Peyer's patch (tissue), 4 donors: ENCODE measurements around the gene DST. TPM values are rescaled to one million over a fixed set of nuclear protein-coding genes. Genes with fewer than 3 reads are reported as not detected.

Experiments
- DNase-seq, 3 donors: peaks; one replicate each; pipeline ENCODE4 v3.0.0-alpha.2; 2017 to 2019
- H3K27ac ChIP-seq, 4 donors: fragments of 200-600 bp; sonication (generic); one replicate each; pipeline ENCODE4 v1.5.1; 2016 to 2019
- H3K27me3 ChIP-seq, 2 donors: fragments of 200-600 bp; sonication (generic); one replicate each; pipeline ENCODE4 v1.5.1; 2019
- H3K36me3 ChIP-seq, 3 donors: fragments of 200-600 bp; sonication (generic); one replicate each; pipeline ENCODE4 v1.5.1; 2016 to 2019
- H3K4me1 ChIP-seq, 4 donors: fragments of 200-600 bp; sonication (generic); one replicate each; pipeline ENCODE4 v1.5.1; 2016 to 2019
- H3K4me3 ChIP-seq, 4 donors: fragments of 200-600 bp; sonication (generic); 1 replicate in 3 of 4; 2 replicates in 1 of 4; pipeline ENCODE4 v1.5.1; 2016 to 2019; ENCODE audit warnings: mild to moderate bottlenecking in 1 of 4
- H3K9me3 ChIP-seq, 4 donors: fragments of 200-600 bp; sonication (generic); one replicate each; pipeline ENCODE4 v1.5.1; 2016 to 2019; ENCODE audit warnings: mild to moderate bottlenecking in 1 of 4
- POLR2A ChIP-seq, 2 donors: fragments of 450-650 bp; IDR thresholded peaks; one replicate each; pipeline ENCODE4 v1.5.1; 2017; ENCODE audit warnings: antibody characterized with exemption in 2 of 2, mild to moderate bottlenecking in 2 of 2, moderate library complexity in 2 of 2
- total RNA-seq, 4 donors: library from RNA; depleted of rRNA; stranded (reverse); fragments of >200 nt; gene quantifications; one replicate each; pipeline ENCODE4 v1.1.0, GENCODE V29; 2016
- TF ChIP-seq, protein P1 (sequence below), 6 experiments: fragments of 450-650 bp in 4 of 6; fragments of 200-600 bp in 2 of 6; sonication (generic) in 1 of 6; IDR thresholded peaks; one replicate each; pipeline ENCODE4 v1.5.1; 2017 to 2019; ENCODE audit warnings: antibody characterized with exemption in 6 of 6, mild to moderate bottlenecking in 3 of 6, moderate library complexity in 1 of 6

Gene DST
- total RNA-seq, 4 donors from 2014 or later = 243 to 320 (median 285) TPM

DNA sequence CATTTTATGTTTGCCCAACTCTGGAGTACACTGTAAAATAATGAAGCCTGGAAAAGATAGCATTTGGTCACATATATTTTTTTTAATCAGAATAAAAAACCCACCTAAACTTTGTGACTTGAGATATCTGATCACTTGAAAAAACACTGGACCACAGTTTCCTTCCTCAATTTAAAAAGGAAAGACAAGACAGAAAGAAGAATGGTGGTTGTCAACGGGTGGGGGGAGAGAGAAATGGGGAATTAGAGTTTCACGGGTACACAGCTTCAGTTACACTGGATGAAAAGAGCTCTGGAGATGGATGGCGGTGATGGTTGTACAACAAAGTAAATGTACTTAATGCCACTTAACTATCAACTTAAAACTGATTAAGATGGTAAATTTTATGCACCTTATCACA is 14.7 kb upstream of the DST start:
- Histone ChIP-seq H3K27me3 (no peaks in the 10 kb centered on the region), H3K36me3 (no peaks in the 10 kb centered on the region), H3K27ac (no peak overlapping the region), H3K4me3 (no peak overlapping the region), H3K4me1 (peaks cover 0 to 15% (median 0%) of the 10 kb centered on the region in 4 donors), H3K9me3 (no peaks in the 10 kb centered on the region)
- no peak for DNase-seq
- TF ChIP-seq, protein P1, sequence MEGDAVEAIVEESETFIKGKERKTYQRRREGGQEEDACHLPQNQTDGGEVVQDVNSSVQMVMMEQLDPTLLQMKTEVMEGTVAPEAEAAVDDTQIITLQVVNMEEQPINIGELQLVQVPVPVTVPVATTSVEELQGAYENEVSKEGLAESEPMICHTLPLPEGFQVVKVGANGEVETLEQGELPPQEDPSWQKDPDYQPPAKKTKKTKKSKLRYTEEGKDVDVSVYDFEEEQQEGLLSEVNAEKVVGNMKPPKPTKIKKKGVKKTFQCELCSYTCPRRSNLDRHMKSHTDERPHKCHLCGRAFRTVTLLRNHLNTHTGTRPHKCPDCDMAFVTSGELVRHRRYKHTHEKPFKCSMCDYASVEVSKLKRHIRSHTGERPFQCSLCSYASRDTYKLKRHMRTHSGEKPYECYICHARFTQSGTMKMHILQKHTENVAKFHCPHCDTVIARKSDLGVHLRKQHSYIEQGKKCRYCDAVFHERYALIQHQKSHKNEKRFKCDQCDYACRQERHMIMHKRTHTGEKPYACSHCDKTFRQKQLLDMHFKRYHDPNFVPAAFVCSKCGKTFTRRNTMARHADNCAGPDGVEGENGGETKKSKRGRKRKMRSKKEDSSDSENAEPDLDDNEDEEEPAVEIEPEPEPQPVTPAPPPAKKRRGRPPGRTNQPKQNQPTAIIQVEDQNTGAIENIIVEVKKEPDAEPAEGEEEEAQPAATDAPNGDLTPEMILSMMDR (IDR thresholded peaks at IDR 0.05) = no peak
- no peak for TF ChIP-seq POLR2A (IDR thresholded peaks at IDR 0.05)

DNA sequence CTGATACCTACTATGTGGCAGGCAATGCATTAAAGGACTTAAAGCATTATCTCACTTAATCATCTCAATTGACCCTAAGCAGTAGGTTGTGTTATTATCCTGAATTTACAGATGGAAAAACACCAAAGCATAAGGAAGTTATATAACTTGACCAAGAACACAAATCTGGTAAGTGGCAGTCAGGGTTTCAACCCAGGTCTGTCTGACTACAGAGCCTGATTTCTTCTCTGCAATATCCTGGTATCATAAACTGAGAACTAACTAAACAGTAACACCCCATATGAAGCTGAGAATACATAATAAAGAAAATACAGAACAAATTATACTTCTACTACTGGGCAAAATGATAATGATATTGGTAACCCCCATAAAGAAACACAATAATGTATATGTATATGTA is 13.8 kb upstream of the DST start:
- H3K36me3 ChIP-seq = no peaks in the 10 kb centered on the region
- TF ChIP-seq, protein P1 (IDR thresholded peaks at IDR 0.05) = no peak
- TF ChIP-seq POLR2A (IDR thresholded peaks at IDR 0.05) = no peak
- no peak overlapping the region for H3K4me3 ChIP-seq
- H3K27me3 ChIP-seq = no peaks in the 10 kb centered on the region
- peaks cover 0 to 15% (median 0%) of the 10 kb centered on the region in 4 donors for H3K4me1 ChIP-seq
- no peak for DNase-seq
- H3K9me3 ChIP-seq = no peaks in the 10 kb centered on the region
- H3K27ac ChIP-seq = peak overlapping the region in 1 of 4 donors; percentile 9

DNA sequence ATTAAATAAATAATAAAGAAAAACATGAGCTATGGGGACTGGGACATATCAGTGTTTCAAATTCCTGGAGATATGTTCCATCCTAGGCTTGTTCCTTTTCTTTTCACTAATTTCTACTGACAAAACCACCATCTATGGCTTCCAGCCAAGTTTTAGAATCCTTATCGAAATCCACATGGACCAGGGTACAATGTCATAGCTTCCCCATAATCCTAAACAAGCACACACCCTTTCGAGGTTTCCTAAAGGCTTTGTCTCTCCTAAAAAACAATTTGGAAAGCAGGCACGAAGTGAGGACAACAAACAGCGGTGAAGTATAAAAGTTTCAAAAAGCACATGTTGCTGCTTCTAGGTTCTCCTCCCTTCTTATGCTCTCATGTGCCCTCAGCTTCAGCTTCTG is 13.3 kb upstream of the DST start:
- H3K27ac ChIP-seq = no peak overlapping the region
- H3K9me3 ChIP-seq = no peaks in the 10 kb centered on the region
- no peak overlapping the region for H3K4me3 ChIP-seq
- peaks cover 0 to 15% (median 0%) of the 10 kb centered on the region in 4 donors for H3K4me1 ChIP-seq
- H3K27me3 ChIP-seq = no peaks in the 10 kb centered on the region
- H3K36me3 ChIP-seq = no peaks in the 10 kb centered on the region
- DNase-seq = no peak
- no peak for TF ChIP-seq POLR2A (IDR thresholded peaks at IDR 0.05)
- TF ChIP-seq, protein P1 (IDR thresholded peaks at IDR 0.05) = no peak

DNA sequence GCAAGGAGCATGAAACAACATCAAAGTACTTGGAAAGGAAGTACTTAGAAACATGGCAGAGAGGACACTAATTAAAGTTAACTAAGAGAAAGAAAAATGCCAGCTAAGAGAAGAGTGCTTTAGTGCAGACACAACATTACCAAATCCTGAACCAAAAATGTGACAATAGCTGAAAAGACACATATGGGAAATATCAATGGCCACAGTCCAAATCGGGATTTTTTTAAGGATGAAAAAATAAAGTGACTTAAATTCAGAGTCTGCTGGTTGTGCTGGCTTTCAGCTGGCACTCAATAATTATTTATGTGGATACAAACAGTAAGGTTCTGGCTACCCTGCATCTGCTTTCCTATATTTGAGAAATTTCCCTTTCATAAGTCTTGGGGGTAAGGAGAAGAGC is 12.6 kb upstream of the DST start:
- H3K4me1 ChIP-seq = peaks cover 0 to 18% (median 0%) of the 10 kb centered on the region in 4 donors
- H3K27me3 ChIP-seq = no peaks in the 10 kb centered on the region
- TF ChIP-seq, protein P1 (IDR thresholded peaks at IDR 0.05) = no peak
- TF ChIP-seq POLR2A (IDR thresholded peaks at IDR 0.05) = no peak
- no peak overlapping the region for H3K27ac ChIP-seq
- H3K36me3 ChIP-seq = no peaks in the 10 kb centered on the region
- no peaks in the 10 kb centered on the region for H3K9me3 ChIP-seq
- no peak overlapping the region for H3K4me3 ChIP-seq
- no peak for DNase-seq

DNA sequence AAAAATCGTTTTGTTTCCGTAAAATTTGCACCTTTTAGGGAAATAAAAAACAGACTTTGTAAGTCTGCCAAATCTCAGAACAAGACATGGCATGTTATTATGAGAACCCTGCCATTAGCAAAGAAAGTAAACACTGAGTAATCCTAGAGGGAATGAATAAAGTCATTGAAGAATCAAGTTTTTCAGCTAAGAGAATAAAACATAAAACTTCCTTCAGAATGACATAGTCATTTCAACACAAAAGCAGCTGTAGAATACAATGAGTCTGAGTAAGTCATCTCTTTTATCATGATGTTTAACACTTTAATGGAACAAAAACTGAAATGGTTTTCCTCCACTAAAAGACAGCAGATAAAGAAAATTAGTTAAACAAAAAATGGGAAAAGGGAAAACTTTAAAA is 10.3 kb upstream of the DST start:
- H3K27ac ChIP-seq = no peak overlapping the region
- H3K36me3 ChIP-seq = peaks cover 0 to 2% (median 0%) of the 10 kb centered on the region in 3 donors
- no peaks in the 10 kb centered on the region for H3K9me3 ChIP-seq
- no peak for DNase-seq
- TF ChIP-seq, protein P1 (IDR thresholded peaks at IDR 0.05) = no peak
- no peak for TF ChIP-seq POLR2A (IDR thresholded peaks at IDR 0.05)
- H3K27me3 ChIP-seq = no peaks in the 10 kb centered on the region
- H3K4me3 ChIP-seq = no peak overlapping the region
- H3K4me1 ChIP-seq = peaks cover 0 to 28% (median 0%) of the 10 kb centered on the region in 4 donors

DNA sequence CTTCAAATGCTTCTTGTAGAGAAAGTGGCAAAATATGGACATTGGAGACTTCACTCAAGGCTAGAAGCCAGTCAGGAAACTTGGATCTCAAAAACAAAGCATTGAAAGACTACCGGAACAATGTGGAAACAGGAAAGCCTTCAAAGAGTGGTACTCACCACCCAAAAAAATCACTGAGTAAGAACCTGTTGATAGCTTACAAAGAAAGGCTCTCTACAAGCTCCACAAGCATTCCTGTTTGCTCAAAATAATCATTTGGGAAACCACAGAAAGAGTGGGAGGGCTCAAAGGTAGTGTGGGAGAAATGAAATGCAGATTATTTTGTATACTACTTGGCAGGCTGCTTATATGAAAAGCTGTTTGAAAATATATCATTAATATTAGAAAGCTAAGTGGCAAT is 9.5 kb upstream of the DST start:
- H3K36me3 ChIP-seq = peaks cover 0 to 8% (median 0%) of the 10 kb centered on the region in 3 donors
- no peak overlapping the region for H3K27ac ChIP-seq
- no peak for DNase-seq
- peaks cover 0 to 28% (median 0%) of the 10 kb centered on the region in 4 donors for H3K4me1 ChIP-seq
- no peaks in the 10 kb centered on the region for H3K27me3 ChIP-seq
- no peaks in the 10 kb centered on the region for H3K9me3 ChIP-seq
- no peak for TF ChIP-seq POLR2A (IDR thresholded peaks at IDR 0.05)
- TF ChIP-seq, protein P1 (IDR thresholded peaks at IDR 0.05) = no peak
- no peak overlapping the region for H3K4me3 ChIP-seq
